ENCODE results near the gene SARDH. TPM values are rescaled to one million over a fixed set of nuclear protein-coding genes. Genes with fewer than 3 reads are reported as not detected.

SARDH gene
- total and polyA plus RNA-seq, 11 donors, result 0.19 to 1.7 (median 0.69) TPM

GRCh38 chr9:133703591-133704399 is 34.4 kb downstream of the SARDH start:
- 77 to 84% (median 80%) methylated on average over 14 to 21 of the region's 21 CpGs for WGBS, 4 donors
- Histone ChIP-seq H3K27ac (no peak overlapping the region), H3K4me3 (no peak overlapping the region), H3K36me3 (no peaks in the 10 kb centered on the region), H3K4me1 (peaks cover 0 to 41% (median 20%) of the 10 kb centered on the region in 12 donors), H3K27me3 (peaks cover 0 to 32% (median 20%) of the 10 kb centered on the region in 9 donors), H3K9me3 (no peaks in the 10 kb centered on the region)
- intact Hi-C loops (cut with DNase I), result no loop called here
- ATAC-seq (no peak), DNase-seq (peak in 3 of 5 donors; percentile 5 to 48 (median 13))
- no peak for TF ChIP-seq POLR2A (IDR thresholded peaks at IDR 0.05)
- TF ChIP-seq CTCF (IDR thresholded peaks at IDR 0.05), result no peak

DNA sequence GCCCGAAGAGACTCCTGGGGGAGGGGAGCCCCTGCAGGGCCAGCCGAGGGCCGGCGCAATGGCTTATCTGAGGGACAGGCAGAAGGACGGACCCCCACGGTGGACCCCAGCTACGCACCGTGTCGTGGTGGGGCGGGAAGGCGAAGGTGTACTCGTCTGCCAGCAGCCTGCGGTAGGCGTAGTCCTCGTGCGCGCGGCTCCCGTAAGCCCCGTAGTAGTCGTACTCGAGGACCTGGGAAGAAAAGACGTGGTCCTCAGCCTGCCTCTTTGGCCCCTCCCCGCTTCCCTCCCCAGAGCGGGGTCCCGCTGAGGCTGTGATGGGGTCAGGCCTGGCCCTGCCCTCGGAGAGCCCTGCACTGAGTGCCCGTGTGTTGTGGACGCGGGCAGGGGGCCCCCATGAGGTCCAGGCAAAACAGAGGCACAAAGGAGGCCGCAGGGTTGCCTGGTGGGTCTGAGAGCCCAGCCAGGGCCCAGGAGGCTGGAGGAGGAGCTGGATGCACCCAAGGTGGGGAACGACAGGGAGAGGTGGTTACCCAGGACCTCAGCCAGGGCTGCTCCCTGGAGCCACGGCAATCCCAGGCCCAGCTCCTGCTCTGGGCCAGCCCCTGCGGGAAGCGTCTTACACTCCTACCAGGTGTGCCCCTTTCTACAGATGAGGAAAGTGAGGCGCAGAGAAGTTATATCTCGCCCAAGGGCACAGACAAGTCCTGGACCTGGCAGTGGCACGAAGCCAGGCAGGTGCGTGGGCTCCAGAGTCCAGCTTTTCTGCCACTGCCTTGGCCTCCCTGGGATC is 35.2 kb downstream of the SARDH start:
- ATAC-seq, result no peak
- H3K4me3 ChIP-seq, result peak overlapping the region in 9 of 12 donors; percentile 11 to 40 (median 34)

DNA sequence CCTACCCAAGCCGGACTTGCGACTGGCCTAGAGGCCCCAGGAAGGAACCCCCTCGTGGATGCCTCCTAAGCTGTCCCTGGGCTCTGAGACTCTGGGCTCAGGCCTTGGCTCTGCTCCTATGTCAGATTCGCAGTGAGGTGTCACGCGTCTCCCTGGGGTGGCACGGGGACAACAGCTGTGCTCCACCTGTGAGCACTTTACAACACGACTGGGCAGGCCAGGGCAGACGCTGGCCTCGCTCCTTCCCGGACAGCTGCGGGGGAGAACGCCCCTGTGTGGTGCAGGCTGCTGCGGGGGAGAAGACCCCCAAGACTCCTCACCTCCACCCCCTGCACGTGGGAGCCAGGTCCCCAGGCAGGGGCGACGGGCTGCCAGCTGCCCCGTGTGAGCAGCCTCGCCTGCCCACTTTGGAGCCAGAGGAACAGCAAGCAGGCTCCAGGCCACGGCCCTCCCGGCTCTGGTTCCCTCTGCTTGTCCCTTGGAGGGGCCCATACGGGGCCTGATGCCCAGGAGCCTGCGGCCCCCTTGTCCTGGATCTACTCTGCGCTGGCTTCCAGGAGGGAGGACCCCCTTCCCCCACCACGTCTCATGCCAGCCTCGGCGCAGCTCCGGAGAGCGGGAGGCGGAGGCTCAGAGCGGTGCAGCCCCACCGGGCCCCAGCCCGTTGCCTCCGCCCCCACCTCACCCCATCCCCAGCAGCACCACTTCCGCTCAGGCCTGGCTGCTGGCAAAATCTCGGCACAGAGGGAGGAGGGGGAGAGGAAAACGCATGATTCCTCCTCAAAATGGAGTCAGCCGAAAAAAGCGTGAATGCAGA is 36.0 kb downstream of the SARDH start:
- DNase-seq, result peak in 3 of 5 donors; percentile 26 to 64 (median 41)
- H3K27ac ChIP-seq, result peak overlapping the region in 3 of 12 donors; percentile 22 to 37 (median 30)
- H3K27me3 ChIP-seq, result peaks cover 0 to 32% (median 20%) of the 10 kb centered on the region in 9 donors
- no peak for TF ChIP-seq CTCF (IDR thresholded peaks at IDR 0.05)
- TF ChIP-seq POLR2A (IDR thresholded peaks at IDR 0.05), result no peak
- peaks cover 0 to 30% (median 16%) of the 10 kb centered on the region in 12 donors for H3K4me1 ChIP-seq
- H3K36me3 ChIP-seq, result no peaks in the 10 kb centered on the region
- 28 to 56% (median 36%) methylated on average over 21 to 39 of the region's 39 CpGs for WGBS, 4 donors
- H3K9me3 ChIP-seq, result no peaks in the 10 kb centered on the region
- H3K4me3 ChIP-seq, result peak overlapping the region in 9 of 12 donors; percentile 11 to 40 (median 34)
- intact Hi-C loops (cut with DNase I), result no loop called here
- ATAC-seq, result peak in 1 of 4 donors; percentile 66

More for the DNA sequence above, 35.2 kb downstream of the SARDH start:
- peaks cover 0 to 32% (median 20%) of the 10 kb centered on the region in 9 donors for H3K27me3 ChIP-seq
- TF ChIP-seq POLR2A (IDR thresholded peaks at IDR 0.05), result no peak
- 37 to 75% (median 48%) methylated on average over 14 to 39 of the region's 39 CpGs for WGBS, 4 donors
- H3K9me3 ChIP-seq, result no peaks in the 10 kb centered on the region
- intact Hi-C loops (cut with DNase I), result no loop called here
- H3K4me1 ChIP-seq, result peaks cover 0 to 38% (median 20%) of the 10 kb centered on the region in 12 donors
- no peaks in the 10 kb centered on the region for H3K36me3 ChIP-seq
- H3K27ac ChIP-seq, result peak overlapping the region in 3 of 12 donors; percentile 22 to 37 (median 30)
- peak in 1 of 5 donors; percentile 57 for DNase-seq

- Histone ChIP-seq H3K36me3 (no peaks in the 10 kb centered on the region), H3K27ac (peak overlapping the region in 2 of 12 donors; percentile 22 to 37), H3K27me3 (peaks cover 0 to 32% (median 20%) of the 10 kb centered on the region in 9 donors), H3K4me3 (no peak overlapping the region), H3K4me1 (peaks cover 0 to 26% (median 11%) of the 10 kb centered on the region in 12 donors), H3K9me3 (no peaks in the 10 kb centered on the region)
- DNase-seq (peak in 4 of 5 donors; percentile 4 to 63 (median 18)), ATAC-seq (no peak)
- TF ChIP-seq POLR2A (IDR thresholded peaks at IDR 0.05), result no peak
- no peak for TF ChIP-seq CTCF (IDR thresholded peaks at IDR 0.05)
- 67 to 78% (median 69%) methylated on average over 29 to 33 of the region's 33 CpGs for WGBS, 4 donors
- intact Hi-C loops (cut with DNase I), result no loop called here
Observed at GRCh38 chr9:133701321-133701980, 36.7 kb downstream of the SARDH start.

Measured in heart left ventricle (tissue), 16 donors.